Left ventricle myocardium superior (tissue), 1 donor: ENCODE measurements around the gene EPHA4. TPM values are rescaled to one million over a fixed set of nuclear protein-coding genes. Genes with fewer than 3 reads are reported as not detected.
"Not testable (repeated sequence)": the region's sequence is repeated elsewhere in the genome, so short reads cannot be mapped to it uniquely, and the experiment has no call there.

Experiments used
- ATAC-seq: fragments of 200-7000 bp; cut with Tn5 transposase; one replicate; pipeline ENCODE4 v1.9.1; 2020; ENCODE audit warnings: mild to moderate bottlenecking, moderate library complexity
- DNase-seq: peaks from one replicate; pipeline ENCODE4 v3.0.0-alpha.2; 2020
- intact Hi-C: fragments of 100-400 bp; cut with micrococcal nuclease; formaldehyde crosslinking; loops from one replicate; pipeline ENCODE4 v1.11.0; 2022
- total RNA-seq: library from RNA; stranded (reverse); fragmentation: NEBNext Ultra II Directional; extraction: Animal tissue kit (Norgen Biotek cat#: 25700); gene quantifications from one replicate; pipeline ENCODE4 v1.2.1, GENCODE V29; 2021
- donor health status: DM: no; HTN: yes; CAD: no; lungs with severe emphysema.

Gene EPHA4
- total RNA-seq, 1 donor from 2014 or later, result 16.3 TPM

- DNase-seq (no peak), ATAC-seq (no peak)
- intact Hi-C loops, result no loop called here
Observed at GRCh38 chr2:221517146-221517695, 54.9 kb downstream of the EPHA4 start.

GRCh38 chr2:221515864-221516263, 56.2 kb downstream of the EPHA4 start:
- ATAC-seq (no peak), DNase-seq (no peak)
- intact Hi-C loops, result no loop called here

GRCh38 chr2:221514305-221515040, 57.6 kb downstream of the EPHA4 start:
- intact Hi-C loops, result no loop called here
- ATAC-seq (no peak), DNase-seq (no peak)

- intact Hi-C loops, result no loop called here
- DNase-seq, result no peak
Observed at GRCh38 chr2:221513232-221513631, 58.9 kb downstream of the EPHA4 start.

GRCh38 chr2:221511325-221511724, 60.8 kb downstream of the EPHA4 start:
- intact Hi-C loops, ATAC-seq, DNase-seq: not testable (repeated sequence)

More at GRCh38 chr2:221513232-221513631, 58.9 kb downstream of the EPHA4 start:
- no peak for ATAC-seq

- ATAC-seq (no peak), DNase-seq (no peak)
- intact Hi-C loops, result no loop called here
Observed at GRCh38 chr2:221506469-221506868, 65.6 kb downstream of the EPHA4 start.

GRCh38 chr2:221505605-221506004, 66.5 kb downstream of the EPHA4 start:
- intact Hi-C loops, result no loop called here
- DNase-seq (no peak), ATAC-seq (no peak)

- no peak for DNase-seq
- peak; percentile 50 for ATAC-seq
- intact Hi-C loops, result no loop called here
Observed at GRCh38 chr2:221504905-221505304, 67.2 kb downstream of the EPHA4 start.

- intact Hi-C loops, result no loop called here
- ATAC-seq (no peak), DNase-seq (no peak)
Observed at GRCh38 chr2:221503965-221504364, 68.1 kb downstream of the EPHA4 start.

- no peak for ATAC-seq
- intact Hi-C loops, result no loop called here
- no peak for DNase-seq
Observed at GRCh38 chr2:221502270-221503010, 69.7 kb downstream of the EPHA4 start.

- intact Hi-C loops, result no loop called here
- no peak for ATAC-seq
Observed at GRCh38 chr2:221501883-221502269, 70.2 kb downstream of the EPHA4 start.

GRCh38 chr2:221501210-221501882, 70.8 kb downstream of the EPHA4 start:
- ATAC-seq (peak; percentile 70), DNase-seq (no peak)
- intact Hi-C loops, result no loop called here

More at GRCh38 chr2:221501883-221502269, 70.2 kb downstream of the EPHA4 start:
- DNase-seq, result no peak

- intact Hi-C loops, result no loop called here
- DNase-seq (no peak), ATAC-seq (peak; percentile 44)
Observed at GRCh38 chr2:221500501-221501209, 71.4 kb downstream of the EPHA4 start.

GRCh38 chr2:221495731-221496130, 76.4 kb downstream of the EPHA4 start:
- intact Hi-C loops, result no loop called here
- DNase-seq (no peak), ATAC-seq (no peak)

GRCh38 chr2:221494556-221494955, 77.5 kb downstream of the EPHA4 start:
- intact Hi-C loops, result no loop called here
- no peak for DNase-seq
- no peak for ATAC-seq

- intact Hi-C loops, result no loop called here
- ATAC-seq (no peak), DNase-seq (no peak)
Observed at GRCh38 chr2:221493391-221493790, 78.7 kb downstream of the EPHA4 start.

GRCh38 chr2:221492636-221493035, 79.5 kb downstream of the EPHA4 start:
- ATAC-seq, result no peak
- intact Hi-C loops, result no loop called here
- DNase-seq, result no peak

GRCh38 chr2:221490506-221491060, 81.5 kb downstream of the EPHA4 start:
- intact Hi-C loops, result no loop called here
- no peak for ATAC-seq
- DNase-seq, result no peak
